Left cardiac atrium (tissue), 4 donors: ENCODE data around the gene CLDN18. TPM values are rescaled to one million over a fixed set of nuclear protein-coding genes. Genes with fewer than 3 reads are reported as not detected.

Experiments
- ATAC-seq, 2 donors: fragments of 200-7000 bp; cut with Tn5 transposase; one replicate each; pipeline ENCODE4 v1.9.1; 2020; ENCODE audit warnings: mild to moderate bottlenecking in 2 of 2, moderate library complexity in 2 of 2
- DNase-seq: peaks from one replicate; pipeline ENCODE4 v3.0.0-alpha.2; 2020
- intact Hi-C, 2 donors: fragments of 100-400 bp; cut with DNase I; formaldehyde crosslinking; loops; one replicate each; pipeline versions ENCODE4 v1.14.1 to v1.15.1; 2022 to 2023
- total RNA-seq, 2 donors: library from RNA; stranded (reverse); fragmentation: NEBNext Ultra II Directional; extraction: Animal tissue kit (Norgen Biotek cat#: 25700); gene quantifications; one replicate each; pipeline ENCODE4 v1.2.1, GENCODE V29; 2021
- donor health status: DM: no; HTN: yes; CAD: no.
- donor health status: DM: no; HTN: yes; CAD: no; lungs with severe emphysema.
- donor health status: DM: yes; HTN: yes; CAD: no.
- donor health status: Dilated cardiomyopathy.

Gene CLDN18
- total RNA-seq, 2 donors from 2014 or later, result 13.2 to 47.9 TPM

GRCh38 chr3:138019281-138020069 is 9.5 kb downstream of the CLDN18 start:
- ATAC-seq, result no peak
- intact Hi-C loops, result no loop called here
- no peak for DNase-seq

DNA sequence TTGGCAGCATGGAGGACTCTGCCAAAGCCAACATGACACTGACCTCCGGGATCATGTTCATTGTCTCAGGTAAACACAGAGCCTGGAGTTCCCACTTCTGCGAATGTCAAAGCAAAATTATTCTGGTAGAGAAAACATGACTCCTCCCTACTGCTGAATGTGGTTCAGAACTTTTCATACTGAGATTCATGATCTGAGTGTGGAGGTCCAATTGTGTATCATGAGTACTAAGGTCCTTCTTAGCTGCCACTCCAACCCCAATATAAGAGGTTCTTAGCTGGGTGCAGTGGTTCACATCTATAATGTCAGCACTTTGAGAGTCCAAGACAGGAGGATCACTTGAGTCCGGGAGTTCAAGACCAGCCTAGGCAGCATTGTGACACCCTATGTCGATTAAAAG is 13.8 kb downstream of the CLDN18 start:
- ATAC-seq (no peak), DNase-seq (no peak)
- intact Hi-C loops, result no loop called here

DNA sequence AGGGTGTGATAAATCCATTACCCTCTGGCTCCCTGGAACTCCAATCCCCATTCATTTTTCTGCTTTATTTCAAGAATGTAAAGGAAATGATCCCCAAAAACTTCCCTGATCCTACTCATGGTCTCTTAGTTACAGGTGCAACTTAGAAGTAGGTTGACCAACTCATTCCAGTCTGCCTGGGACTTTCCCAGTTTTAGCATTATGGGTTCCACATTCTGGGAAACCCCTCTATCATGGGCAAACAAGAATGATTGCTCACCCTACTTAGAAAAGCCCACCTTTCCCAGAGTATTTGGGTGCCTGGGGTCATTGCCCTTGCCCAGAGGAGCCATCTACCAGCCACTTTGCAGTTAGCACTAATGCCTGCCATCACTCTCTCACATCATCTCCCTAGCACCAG is 15.6 kb downstream of the CLDN18 start:
- DNase-seq, result no peak
- intact Hi-C loops, result no loop called here
- no peak for ATAC-seq

GRCh38 chr3:138027821-138028220 is 17.9 kb downstream of the CLDN18 start:
- no peak for DNase-seq
- intact Hi-C loops, result no loop called here
- ATAC-seq, result no peak

DNA sequence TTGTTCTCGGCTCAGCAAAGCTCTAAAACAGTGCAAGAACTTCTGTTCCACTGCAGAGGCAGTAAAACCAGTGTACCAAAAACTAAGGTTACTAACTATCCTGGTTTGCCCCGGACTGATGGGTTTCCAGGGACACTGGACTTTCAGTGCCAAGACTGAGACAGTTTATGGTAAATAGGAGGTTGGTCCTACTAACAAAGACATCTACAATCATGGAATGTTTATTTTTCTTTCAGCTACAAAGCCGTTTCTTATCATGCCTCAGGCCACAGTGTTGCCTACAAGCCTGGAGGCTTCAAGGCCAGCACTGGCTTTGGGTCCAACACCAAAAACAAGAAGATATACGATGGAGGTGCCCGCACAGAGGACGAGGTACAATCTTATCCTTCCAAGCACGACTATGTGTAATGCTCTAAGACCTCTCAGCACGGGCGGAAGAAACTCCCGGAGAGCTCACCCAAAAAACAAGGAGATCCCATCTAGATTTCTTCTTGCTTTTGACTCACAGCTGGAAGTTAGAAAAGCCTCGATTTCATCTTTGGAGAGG is 20.8 kb downstream of the CLDN18 start:
- no peak for ATAC-seq
- intact Hi-C loops, result no loop called here
- DNase-seq, result no peak

DNA sequence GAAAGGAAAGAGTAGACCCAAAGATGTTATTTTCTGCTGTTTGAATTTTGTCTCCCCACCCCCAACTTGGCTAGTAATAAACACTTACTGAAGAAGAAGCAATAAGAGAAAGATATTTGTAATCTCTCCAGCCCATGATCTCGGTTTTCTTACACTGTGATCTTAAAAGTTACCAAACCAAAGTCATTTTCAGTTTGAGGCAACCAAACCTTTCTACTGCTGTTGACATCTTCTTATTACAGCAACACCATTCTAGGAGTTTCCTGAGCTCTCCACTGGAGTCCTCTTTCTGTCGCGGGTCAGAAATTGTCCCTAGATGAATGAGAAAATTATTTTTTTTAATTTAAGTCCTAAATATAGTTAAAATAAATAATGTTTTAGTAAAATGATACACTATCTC is 21.6 kb downstream of the CLDN18 start:
- intact Hi-C loops, result no loop called here
- DNase-seq (no peak), ATAC-seq (no peak)

- DNase-seq (no peak), ATAC-seq (no peak)
- intact Hi-C loops, result no loop called here
Observed at GRCh38 chr3:138032567-138032966, 22.6 kb downstream of the CLDN18 start.

DNA sequence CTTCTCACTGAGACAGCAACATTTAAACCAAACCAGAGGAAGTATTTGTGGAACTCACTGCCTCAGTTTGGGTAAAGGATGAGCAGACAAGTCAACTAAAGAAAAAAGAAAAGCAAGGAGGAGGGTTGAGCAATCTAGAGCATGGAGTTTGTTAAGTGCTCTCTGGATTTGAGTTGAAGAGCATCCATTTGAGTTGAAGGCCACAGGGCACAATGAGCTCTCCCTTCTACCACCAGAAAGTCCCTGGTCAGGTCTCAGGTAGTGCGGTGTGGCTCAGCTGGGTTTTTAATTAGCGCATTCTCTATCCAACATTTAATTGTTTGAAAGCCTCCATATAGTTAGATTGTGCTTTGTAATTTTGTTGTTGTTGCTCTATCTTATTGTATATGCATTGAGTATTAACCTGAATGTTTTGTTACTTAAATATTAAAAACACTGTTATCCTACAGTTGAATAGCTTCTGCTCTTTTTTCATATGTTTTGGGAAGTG is 23.3 kb downstream of the CLDN18 start:
- intact Hi-C loops, result no loop called here
- ATAC-seq (no peak), DNase-seq (no peak)

- ATAC-seq (no peak), DNase-seq (no peak)
- intact Hi-C loops, result no loop called here
Observed at GRCh38 chr3:138034918-138035317, 25.0 kb downstream of the CLDN18 start.

- no peak for DNase-seq
- ATAC-seq, result no peak
- intact Hi-C loops, result no loop called here
Observed at GRCh38 chr3:138036572-138036971, 26.6 kb downstream of the CLDN18 start.

DNA sequence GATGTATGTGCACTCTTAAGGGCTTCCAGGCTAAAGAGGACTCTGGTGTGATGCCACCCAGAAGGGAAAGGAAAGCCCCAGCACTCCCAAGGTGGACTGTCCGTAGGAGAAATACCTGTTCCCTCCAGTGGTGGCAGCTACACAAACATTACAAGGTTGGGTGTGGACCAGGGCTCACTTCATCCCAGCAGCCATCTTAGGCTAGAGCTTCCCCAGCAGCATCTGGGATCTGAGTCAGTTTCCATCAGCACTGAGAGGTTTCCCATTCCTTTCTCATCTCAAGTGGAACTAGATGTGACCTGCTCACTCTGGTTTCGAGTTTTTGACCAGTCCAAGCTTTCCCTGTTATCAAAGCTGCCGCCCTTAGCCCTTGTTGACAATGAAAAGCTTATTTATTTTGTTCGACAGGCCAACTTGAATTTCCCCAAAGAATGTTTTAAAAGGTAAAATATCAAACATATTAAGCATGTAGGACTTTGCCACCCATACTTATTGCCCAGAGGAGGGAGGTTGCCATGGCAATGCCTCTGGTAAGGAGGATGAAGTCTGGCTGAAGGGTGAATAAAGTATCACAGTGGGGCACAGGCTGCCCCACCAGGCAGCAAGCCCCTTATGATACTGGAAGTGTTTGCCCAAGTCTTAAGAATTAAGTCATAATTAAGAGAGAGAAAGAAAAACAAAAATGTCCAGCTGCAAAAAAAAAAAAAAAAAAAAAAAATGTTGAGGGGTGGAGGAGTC is 28.9 kb downstream of the CLDN18 start:
- DNase-seq, result no peak
- intact Hi-C loops, result no loop called here

GRCh38 chr3:138042043-138042442 is 32.1 kb downstream of the CLDN18 start:
- no peak for DNase-seq
- intact Hi-C loops, result no loop called here

More for the DNA sequence above, 28.9 kb downstream of the CLDN18 start:
- no peak for ATAC-seq

GRCh38 chr3:138043266-138044029 is 33.5 kb downstream of the CLDN18 start:
- intact Hi-C loops, result no loop called here
- ATAC-seq (peak in 1 of 2 donors; percentile 66), DNase-seq (no peak)

More at GRCh38 chr3:138042043-138042442, 32.1 kb downstream of the CLDN18 start:
- no peak for ATAC-seq

- peak in 1 of 2 donors; percentile 41 for ATAC-seq
Observed at GRCh38 chr3:138046085-138046484, 36.1 kb downstream of the CLDN18 start.

DNA sequence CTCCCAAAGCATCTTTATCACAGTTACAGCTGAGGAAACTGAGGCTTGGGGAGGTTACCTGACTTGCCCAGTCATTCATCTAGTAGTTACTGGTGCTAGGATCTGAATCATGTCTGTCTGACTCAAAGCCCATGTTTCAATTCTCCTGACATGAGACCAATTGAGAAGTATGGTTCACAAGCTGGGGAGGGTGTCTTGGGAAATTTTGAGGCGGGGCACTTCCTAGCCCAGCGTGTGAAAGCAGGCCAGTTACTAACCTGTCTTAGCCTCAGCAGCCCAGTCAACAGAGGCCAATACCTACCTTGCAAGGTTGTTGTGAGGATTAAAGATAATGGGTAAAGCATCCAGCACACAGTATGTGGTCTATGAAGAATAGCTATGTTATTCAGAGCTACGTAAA is 37.0 kb downstream of the CLDN18 start:
- intact Hi-C loops, result no loop called here
- DNase-seq, result no peak
- no peak for ATAC-seq

More at GRCh38 chr3:138046085-138046484, 36.1 kb downstream of the CLDN18 start:
- DNase-seq, result no peak
- intact Hi-C loops, result no loop called here

GRCh38 chr3:138047596-138048158 is 37.7 kb downstream of the CLDN18 start:
- intact Hi-C loops, result no loop called here
- ATAC-seq (no peak), DNase-seq (no peak)

DNA sequence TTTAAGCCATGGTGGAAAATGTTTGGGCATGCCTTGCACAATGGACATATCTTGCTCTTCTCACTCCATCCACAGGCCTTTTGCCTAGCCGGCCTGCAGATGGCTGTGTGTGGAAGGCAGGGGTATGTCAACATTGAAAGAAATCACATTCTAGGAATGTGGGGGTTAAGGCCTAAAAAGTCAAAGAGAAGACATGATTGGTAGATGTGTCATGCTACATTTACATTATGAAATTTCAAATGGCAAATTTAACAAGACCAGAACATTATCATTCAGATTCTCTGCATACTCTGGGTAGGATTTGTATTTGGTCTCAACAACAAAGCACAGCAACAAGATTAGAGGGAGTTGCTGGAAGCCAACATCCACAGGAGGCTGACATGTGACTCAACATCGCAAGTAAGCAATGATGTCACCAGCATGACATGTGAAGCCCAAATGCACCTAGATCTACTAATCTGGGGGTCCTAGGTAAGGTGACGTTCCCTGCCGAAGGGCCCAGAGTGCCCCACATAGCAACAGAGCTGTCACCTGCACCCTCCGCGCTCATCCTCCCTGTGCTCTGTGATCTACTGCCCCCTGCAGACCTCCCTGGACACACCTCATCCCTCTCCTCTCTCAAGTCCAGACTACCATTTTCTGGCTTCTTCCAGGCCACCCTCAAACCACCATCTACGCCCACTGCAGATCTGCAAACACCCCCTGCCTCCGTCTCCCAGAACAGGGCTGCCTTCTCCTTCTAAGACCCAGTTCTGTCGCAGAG is 39.4 kb downstream of the CLDN18 start:
- DNase-seq (no peak), ATAC-seq (peak in 1 of 2 donors; percentile 30)
- intact Hi-C loops, result no loop called here
